ENCODE measurements around the gene PRELID3B. TPM values are rescaled to one million over a fixed set of nuclear protein-coding genes. Genes with fewer than 3 reads are reported as not detected.
A peak's percentile ranks its signal among the peaks of the same experiment; 100 is the strongest.

Gene PRELID3B
- total and polyA plus RNA-seq, 2 of the 13 experiments (the other 11 are each of a cell fraction or from before 2014, with no cell fraction given), result 23.3 to 42.6 TPM

- peak; percentile 75 for TF ChIP-seq RBM22 (optimal IDR thresholded peaks at IDR 0.05; ENCODE audit: low read length)
- no peak for TF ChIP-seq SP4 (CRISPR knock-in tag; IDR thresholded peaks at IDR 0.05)
- TF ChIP-seq TRIM22 (IDR thresholded peaks at IDR 0.05), result no peak
- TF ChIP-seq ZNF382 (CRISPR knock-in tag; IDR thresholded peaks at IDR 0.05; ENCODE audit: borderline replicate concordance), result no peak
- no peak for TF ChIP-seq SOX13 (IDR thresholded peaks at IDR 0.05)
- no peak for TF ChIP-seq SOX13 (CRISPR knock-in tag; conservative IDR thresholded peaks at IDR 0.05 in 1 of 2, IDR thresholded peaks at IDR 0.05 in 1 of 2)
- no peak for TF ChIP-seq HIC2 (CRISPR knock-in tag; IDR thresholded peaks at IDR 0.05; ENCODE audit: low read depth)
- TF ChIP-seq MIER2 (CRISPR knock-in tag; IDR thresholded peaks at IDR 0.05), result no peak
- TF ChIP-seq MBNL3 (CRISPR knock-in tag; conservative IDR thresholded peaks at IDR 0.05), result no peak
- TF ChIP-seq CSRNP2 (CRISPR knock-in tag; conservative IDR thresholded peaks at IDR 0.05; ENCODE audit: low read depth), result no peak
- no peak for TF ChIP-seq ZNF672 (CRISPR knock-in tag; IDR thresholded peaks at IDR 0.05)
- no peak for TF ChIP-seq ETV5 (CRISPR knock-in tag; IDR thresholded peaks at IDR 0.05; ENCODE audit: borderline replicate concordance)
- no peak for TF ChIP-seq ZNF75D (CRISPR knock-in tag; IDR thresholded peaks at IDR 0.05; ENCODE audit: borderline replicate concordance)
- no peak for TF ChIP-seq TFE3 (CRISPR knock-in tag; IDR thresholded peaks at IDR 0.05)
- no peak for TF ChIP-seq ZFP91 (CRISPR knock-in tag; IDR thresholded peaks at IDR 0.05; ENCODE audit: borderline replicate concordance)
- no peak for TF ChIP-seq HNF4A (CRISPR knock-in tag; IDR thresholded peaks at IDR 0.05)
These were observed 15.5 kb downstream of the PRELID3B start (continued) for GRCh38 chr20:59026904-59027740.

Measured in HepG2 (cell line).